OCI-M1 (cell line): ENCODE data around the gene HIRA.
"Not testable (repeated sequence)": the region's sequence is repeated elsewhere in the genome, so short reads cannot be mapped to it uniquely, and the experiment has no call there.

Experiments
- DNase-seq: peaks from one replicate; lab custom pipeline; 2025; lab: John Stamatoyannopoulos, UW

Gene HIRA

GRCh38 chr22:19463491-19464469 is 32.2 kb upstream of the HIRA start:
- peak; percentile 7 for DNase-seq

DNA sequence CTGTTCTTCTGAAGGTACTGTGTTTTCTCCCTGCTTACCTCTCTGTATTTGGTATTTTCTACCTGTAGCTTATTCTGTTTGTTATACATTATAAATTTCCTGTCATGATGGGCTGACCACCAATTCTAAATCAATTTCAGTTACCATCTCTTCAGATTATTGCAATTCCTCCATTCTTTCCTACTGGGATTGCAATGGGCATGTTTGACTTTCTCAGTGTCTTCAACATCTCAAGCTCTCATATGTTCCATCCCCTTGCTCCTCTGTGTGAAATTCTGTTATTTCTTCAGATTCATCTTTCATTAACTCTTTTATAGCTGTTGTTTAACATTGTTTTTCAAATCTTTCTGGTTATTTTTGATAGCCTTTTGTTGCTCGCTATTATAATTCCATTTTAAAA is 31.5 kb upstream of the HIRA start:
- DNase-seq: no peak

- DNase-seq: no peak
Measured at GRCh38 chr22:19461506-19461905, 30.0 kb upstream of the HIRA start.

DNA sequence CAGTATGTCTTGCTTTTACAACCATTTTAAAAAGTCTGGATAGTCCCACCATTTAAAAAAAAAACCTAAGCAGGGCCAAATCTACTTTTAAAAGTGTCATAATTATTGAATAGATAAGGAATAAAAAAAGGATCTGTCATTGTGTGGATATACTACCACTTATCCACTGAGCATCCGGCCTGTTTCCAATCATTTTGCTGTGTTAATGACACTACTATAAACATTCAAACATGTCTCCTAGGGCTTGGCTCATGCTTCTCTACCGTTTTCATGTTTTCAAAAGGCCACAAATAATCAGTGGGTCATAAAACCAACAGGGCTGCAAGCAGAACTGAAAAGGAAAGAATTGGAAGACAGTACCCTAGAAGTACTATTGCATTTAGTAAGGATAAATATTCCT is 28.5 kb upstream of the HIRA start:
- DNase-seq: no peak

GRCh38 chr22:19457828-19458428 is 26.4 kb upstream of the HIRA start:
- no peak for DNase-seq

DNA sequence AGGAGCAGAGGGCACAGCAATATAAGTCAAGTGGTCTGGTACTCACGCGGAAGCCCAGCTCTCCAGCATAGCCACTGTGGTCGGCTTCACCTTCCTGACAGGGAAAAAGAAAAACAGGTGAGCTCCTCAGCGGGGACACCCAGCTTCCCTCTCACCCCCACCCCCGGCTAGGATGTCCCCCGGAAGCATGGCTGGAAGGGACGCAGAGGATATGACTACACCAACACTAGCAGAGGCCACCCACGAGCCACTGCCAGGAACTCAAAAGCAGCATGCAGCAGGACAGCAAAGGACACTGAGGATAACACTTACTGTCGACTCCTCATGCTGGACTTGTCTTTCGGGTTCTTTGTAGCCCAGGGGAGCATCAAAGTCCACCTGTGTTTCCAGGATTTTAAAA is 25.0 kb upstream of the HIRA start:
- DNase-seq: no peak

DNA sequence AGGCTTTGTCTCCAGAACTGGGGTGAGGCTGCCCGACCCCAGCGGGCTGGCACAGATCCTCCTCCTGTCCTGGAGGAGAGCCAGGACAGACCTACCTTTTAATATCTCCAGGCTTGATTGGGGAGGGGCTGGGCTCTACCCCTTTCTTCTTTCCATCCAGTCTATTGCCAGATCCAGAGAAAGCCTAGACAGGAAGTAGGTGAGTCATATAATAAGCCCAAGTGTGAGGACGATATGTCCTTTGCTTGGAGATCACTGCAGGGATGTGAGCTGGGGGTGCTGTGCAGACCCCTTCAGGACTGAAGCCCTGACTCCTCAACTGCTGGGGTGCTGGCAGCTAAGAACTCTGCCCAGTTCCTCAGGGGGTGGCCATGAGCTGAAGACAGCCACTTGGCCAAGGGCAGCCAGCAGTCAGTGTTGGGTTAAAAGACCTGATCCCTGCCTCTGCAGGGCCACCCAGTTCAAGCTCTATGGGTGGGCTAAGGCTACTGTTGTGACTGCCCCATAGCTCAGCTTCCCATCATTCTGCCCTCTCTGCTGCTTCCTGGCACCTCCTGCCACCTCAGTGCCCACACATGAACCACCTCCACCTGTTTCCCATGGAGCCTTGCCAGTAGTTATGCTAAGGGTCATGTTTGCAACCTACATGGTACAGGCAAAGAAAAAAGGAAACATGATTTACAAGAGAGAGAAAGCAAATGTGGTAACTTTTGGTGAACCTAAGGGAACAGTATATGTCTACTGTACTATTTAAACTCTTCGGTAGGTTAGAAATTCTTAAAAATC is 24.2 kb upstream of the HIRA start:
- no peak for DNase-seq

DNA sequence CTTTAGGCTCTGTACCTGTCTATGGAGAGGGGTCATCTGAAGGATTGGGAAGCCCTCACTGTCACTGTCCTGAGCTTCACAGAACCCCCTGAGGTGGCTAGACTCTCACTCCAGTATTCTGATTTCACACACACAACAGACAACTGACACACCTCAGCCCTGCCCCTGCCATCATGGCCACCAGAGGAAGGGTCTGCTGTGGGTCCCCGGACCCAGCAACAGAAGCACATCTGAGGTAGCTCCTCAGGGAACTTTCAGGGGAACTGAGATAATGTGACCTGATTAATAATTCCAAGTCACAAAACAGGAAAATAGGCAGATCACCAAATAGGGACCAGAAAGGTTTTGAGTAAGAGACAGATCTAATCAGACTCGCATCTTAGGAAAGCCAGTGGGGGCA is 23.5 kb upstream of the HIRA start:
- DNase-seq: no peak

DNA sequence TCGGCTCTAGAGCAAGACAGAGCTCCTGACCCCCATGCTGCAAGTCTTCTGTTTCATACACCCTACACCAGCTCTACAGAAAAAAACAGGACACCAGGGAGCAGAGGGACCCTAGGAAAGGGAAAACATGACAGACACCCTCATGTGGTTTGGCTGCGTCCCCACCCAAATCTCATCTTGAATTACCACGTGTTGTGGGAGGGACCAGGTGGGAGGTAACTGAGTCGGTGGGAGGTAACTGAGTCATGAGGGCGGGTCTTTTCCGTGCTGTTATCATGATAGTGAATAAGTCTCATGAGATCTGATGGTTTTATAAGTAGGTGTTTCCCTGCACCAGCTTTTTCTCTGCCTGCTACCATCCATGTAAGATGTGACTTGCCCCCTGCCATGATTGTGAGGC is 22.6 kb upstream of the HIRA start:
- no peak for DNase-seq

GRCh38 chr22:19453718-19454117 is 22.2 kb upstream of the HIRA start:
- DNase-seq: no peak

- DNase-seq: no peak
Measured at GRCh38 chr22:19451570-19451969, 20.0 kb upstream of the HIRA start.

DNA sequence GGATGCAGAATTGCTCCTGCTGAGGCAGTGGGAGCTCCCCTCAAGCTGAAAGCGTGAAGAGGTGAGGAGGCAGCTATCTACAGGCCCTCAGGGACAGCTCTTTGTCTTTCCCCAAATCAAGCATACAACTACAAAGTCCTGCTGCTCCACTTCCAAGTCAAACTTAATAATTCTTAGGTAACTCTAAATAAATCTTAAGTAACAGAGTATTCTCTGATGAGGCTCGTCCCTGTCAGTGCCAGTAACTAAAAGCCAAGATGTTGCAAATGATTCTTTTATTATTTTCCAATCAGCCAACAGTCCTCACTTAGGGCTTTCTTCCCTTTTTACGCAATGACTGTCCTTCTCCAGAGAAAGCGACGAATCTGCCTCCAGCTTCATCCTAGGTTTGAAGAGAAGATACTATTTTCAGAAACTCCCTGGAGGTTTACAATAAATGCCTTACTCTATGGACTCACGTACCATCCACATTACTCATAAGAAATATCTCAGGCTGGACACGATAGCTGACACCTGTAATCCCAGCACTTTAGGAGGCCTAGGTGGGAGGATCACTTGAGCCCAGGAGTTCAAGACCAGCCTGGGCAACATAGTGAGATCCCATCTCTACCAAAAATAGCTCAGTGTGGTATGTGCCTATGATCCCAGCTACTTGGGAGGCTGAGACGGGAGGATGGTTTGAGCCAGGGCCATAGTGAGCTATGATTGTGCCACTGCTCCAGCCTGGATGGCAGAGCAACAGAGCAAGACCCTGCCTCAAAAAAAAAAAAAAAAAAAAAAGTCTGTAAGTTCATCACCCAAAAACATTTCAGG is 19.0 kb upstream of the HIRA start:
- DNase-seq: no peak

DNA sequence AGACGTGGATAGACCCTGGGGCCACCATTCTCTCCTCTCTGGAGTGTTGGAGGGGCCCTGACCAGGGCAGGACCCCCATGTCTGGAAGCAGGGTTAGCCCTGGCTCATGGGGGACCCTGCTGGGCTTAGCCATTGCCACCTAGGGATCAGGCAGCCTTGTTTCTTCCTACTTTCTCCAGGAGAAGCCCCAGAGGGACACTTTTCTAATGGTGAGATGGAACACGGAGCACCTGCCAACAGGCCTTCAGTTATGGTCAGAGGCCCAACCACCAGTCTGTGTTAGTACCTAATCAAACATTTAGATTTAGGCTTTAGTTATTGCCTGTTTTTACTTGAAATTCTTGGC is 17.9 kb upstream of the HIRA start:
- DNase-seq: no peak

DNA sequence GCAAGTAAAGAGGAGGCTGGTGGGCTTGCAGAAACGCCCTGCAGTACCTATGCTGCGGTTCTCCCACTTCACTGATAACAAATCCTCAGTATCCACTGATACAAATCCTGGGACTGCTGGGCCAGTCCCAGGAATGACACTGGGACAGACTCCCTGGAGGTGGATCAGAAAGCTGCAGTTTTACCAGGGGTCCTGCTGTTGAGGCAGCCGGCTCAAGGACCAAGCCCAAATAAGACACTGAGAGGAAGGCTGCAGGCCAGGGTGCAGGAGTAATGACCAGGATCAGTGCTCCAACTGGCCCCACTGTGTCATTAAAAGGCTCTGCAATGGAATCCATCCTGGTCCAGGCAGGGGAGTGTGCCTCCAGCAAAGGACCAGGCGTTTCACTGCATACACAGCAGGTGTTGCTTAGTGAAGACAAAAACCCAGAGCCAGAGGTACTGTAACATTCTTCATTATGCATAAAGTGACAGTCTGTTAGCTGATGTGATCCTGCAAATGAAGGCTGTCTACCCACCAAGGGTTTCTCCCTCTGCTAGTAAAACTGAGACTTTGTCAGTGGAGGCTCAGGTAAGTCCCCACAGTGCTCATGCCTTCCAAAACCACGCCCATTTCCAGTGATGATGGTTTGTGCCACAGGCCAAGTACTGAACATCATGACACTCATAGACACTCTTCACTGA is 17.3 kb upstream of the HIRA start:
- no peak for DNase-seq

DNA sequence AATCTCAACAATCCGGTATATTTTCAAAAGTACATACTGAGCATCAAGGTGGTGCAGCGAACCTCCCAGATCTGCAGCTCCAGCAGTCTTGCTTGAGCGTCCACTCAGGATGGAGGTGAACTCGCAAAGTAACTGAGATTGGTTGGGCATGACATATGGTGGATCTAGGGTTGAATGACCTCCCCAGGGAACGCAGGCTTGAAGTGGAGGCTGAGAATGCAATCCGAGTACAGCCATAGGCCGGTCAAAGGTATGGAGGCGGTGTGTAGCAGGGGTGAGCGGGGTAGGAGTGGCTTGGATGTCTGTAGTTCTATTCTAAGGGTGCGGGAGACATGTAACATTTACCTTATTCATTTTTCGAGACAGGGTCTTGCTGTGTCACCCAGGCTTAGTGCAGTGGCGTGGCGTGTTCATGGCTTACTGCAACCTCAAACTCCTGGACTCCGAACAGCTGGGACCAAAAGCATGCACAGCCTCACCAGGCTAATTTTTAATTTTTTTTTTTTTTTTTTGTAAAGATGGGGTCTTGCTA is 16.6 kb upstream of the HIRA start:
- DNase-seq: no peak

DNA sequence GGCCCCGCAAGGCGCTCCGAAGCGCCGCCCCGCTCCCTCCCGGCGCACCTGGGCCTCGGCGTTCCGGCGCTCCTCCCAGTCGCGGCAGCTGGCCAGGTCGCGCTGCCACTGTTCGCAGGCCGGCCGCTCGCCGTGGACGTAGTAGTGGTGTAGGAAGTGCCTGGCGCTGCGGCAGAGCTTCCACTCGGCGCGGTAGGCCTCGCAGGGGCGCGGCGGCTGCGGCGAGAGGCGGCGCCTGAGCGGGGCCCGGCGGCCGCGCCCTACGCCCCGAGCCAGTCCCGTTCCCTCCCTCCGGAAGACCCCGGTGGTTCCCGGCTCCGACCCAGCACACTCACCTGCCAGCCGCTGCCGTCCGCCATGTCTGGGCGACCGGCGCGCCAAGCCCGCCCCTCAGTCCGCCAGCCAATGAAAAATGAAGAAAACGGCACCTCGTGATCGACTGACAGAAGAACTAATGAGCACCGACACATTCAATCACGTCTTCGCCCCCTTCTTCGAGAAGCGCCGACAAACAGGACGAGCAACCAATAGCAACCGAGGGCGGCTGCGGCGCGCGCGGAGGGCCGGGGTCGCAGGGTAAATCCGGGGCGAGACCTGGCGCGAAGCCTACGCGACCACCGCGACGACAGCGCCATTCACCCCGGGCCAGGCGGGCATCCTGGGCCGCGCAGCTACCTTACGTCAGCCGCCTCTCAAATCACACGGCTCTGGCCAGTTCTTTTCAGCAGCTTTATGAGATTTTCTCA is 16.0 kb upstream of the HIRA start, which contains the start of gene C22orf39:
C22orf39 (minus strand) TSS at position 382 of the 746 bp plus-strand sequence; CDS start at position 359, 23 bp downstream.
- peak; percentile 95 for DNase-seq

DNA sequence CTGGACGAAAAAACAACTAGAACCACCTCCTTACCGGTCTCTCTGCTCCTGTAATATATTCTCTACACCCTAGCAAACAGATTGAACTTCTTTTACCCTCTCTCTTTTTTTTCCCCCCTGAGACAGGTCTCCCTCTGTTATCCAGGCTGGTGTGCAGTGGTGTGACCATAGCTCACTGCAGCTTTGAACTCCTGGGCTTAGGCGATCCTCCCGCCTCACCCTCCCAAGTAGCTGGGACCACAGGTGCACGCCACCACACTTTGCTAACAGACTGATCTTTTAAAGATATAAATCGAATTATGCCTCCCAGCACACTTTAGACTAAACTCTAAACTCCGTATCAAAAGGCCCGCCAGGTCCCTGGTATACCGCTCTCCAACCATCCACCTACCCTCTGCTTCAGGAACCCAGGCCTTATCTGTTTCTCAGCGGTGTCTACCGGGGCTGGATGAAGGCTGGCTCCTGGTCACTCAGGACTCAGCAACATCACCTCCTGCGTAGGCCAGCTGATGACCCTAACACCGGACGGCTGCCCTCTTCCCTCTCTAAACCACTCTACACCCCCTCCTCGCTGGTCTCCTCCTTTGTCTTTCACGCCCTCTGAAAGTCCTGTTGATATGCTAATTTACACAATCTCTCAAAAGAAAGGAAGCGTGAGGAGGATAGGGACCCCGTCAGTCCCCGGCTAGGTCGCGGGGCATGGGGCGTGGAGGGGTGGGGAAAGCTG is 15.2 kb upstream of the HIRA start:
- peak; percentile 70 for DNase-seq

- DNase-seq: not testable (repeated sequence)
Measured at GRCh38 chr22:19445279-19445982, 13.9 kb upstream of the HIRA start.
